IPS DF 6.9 (cell line): ENCODE measurements around the gene HLA-F.

Source experiments
- DNase-seq: peaks from one replicate; pipeline ENCODE4 v3.0.0-alpha.2; 2013; ENCODE audit warnings: low read depth, low spot score
- H3K27ac ChIP-seq: one replicate; pipeline ENCODE4 v1.5.1; 2013; ENCODE audit warnings: low read length, control low read depth
- H3K27me3 ChIP-seq: 2 replicates; pipeline ENCODE4 v1.6.1; 2013; ENCODE audit warnings: mild to moderate bottlenecking, low read length; ENCODE audit not compliant: control insufficient read depth, insufficient read depth
- H3K36me3 ChIP-seq: 2 replicates; pipeline ENCODE4 v1.6.1; 2013; ENCODE audit warnings: low read length; ENCODE audit not compliant: control insufficient read depth, insufficient read depth
- H3K4me1 ChIP-seq: 2 replicates; pipeline ENCODE4 v1.6.1; 2013; ENCODE audit warnings: low read length; ENCODE audit not compliant: control insufficient read depth, insufficient read depth
- H3K4me3 ChIP-seq: 2 replicates; pipeline ENCODE4 v1.5.1; 2013; ENCODE audit warnings: mild to moderate bottlenecking, low read length
- H3K9me3 ChIP-seq: 2 replicates; pipeline ENCODE4 v1.6.1; 2013; ENCODE audit warnings: low read length, inconsistent platforms; ENCODE audit not compliant: control insufficient read depth, insufficient read depth
- WGBS: extraction: QIAGEN DNeasy Blood & Tissue Kit; methylation state at CpG from one replicate; pipeline ENCODE4 v1.1.7; 2013; ENCODE audit warnings: mixed read lengths, missing lambda C conversion rate; ENCODE audit not compliant: insufficient read length, insufficient coverage; 5-methylcytosine and 5-hydroxymethylcytosine counted together

Gene HLA-F

GRCh38 chr6:29762781-29763214 lies 39.6 kb downstream of the HLA-F start:
- no peak for DNase-seq
- no peaks in the 10 kb centered on the region for H3K9me3 ChIP-seq
- WGBS, result no CpG with 5 or more reads among the region's 2 CpGs
- H3K36me3 ChIP-seq, result no peaks in the 10 kb centered on the region
- H3K27me3 ChIP-seq, result no peaks in the 10 kb centered on the region
- H3K4me3 ChIP-seq, result no peak overlapping the region
- no peak overlapping the region for H3K27ac ChIP-seq
- peaks cover 5% of the 10 kb centered on the region; the same call in 1 of the 2 replicates for H3K4me1 ChIP-seq

GRCh38 chr6:29763491-29764289 lies 40.5 kb downstream of the HLA-F start:
- no CpG with 5 or more reads among the region's 2 CpGs for WGBS
- H3K36me3 ChIP-seq, result no peaks in the 10 kb centered on the region
- H3K27me3 ChIP-seq, result no peaks in the 10 kb centered on the region
- no peak overlapping the region for H3K4me3 ChIP-seq
- no peak overlapping the region for H3K27ac ChIP-seq
- DNase-seq, result no peak
- H3K9me3 ChIP-seq, result no peaks in the 10 kb centered on the region
- H3K4me1 ChIP-seq, result peaks cover 5% of the 10 kb centered on the region; the same call in 1 of the 2 replicates

- no peak overlapping the region for H3K4me3 ChIP-seq
- no peak for DNase-seq
- H3K36me3 ChIP-seq, result no peaks in the 10 kb centered on the region
- H3K4me1 ChIP-seq, result peaks cover 4% of the 10 kb centered on the region; the same call in 1 of the 2 replicates
- no peaks in the 10 kb centered on the region for H3K27me3 ChIP-seq
- no CpG with 5 or more reads among the region's 2 CpGs for WGBS
- no peak overlapping the region for H3K27ac ChIP-seq
- no peaks in the 10 kb centered on the region for H3K9me3 ChIP-seq
These were observed 41.4 kb downstream of the HLA-F start for GRCh38 chr6:29764422-29765196.

- DNase-seq, result no peak
- Histone ChIP-seq H3K27me3 (no peaks in the 10 kb centered on the region), H3K27ac (no peak overlapping the region), H3K9me3 (no peaks in the 10 kb centered on the region), H3K36me3 (no peaks in the 10 kb centered on the region), H3K4me1 (no peaks in the 10 kb centered on the region), H3K4me3 (no peak overlapping the region)
- no CpG with 5 or more reads among the region's 3 CpGs for WGBS
These were observed 46.1 kb downstream of the HLA-F start for GRCh38 chr6:29769336-29769735.

GRCh38 chr6:29770306-29770705 lies 47.1 kb downstream of the HLA-F start:
- H3K27ac ChIP-seq, result no peak overlapping the region
- H3K4me3 ChIP-seq, result no peak overlapping the region
- no peaks in the 10 kb centered on the region for H3K27me3 ChIP-seq
- DNase-seq, result no peak
- H3K4me1 ChIP-seq, result no peaks in the 10 kb centered on the region
- H3K9me3 ChIP-seq, result no peaks in the 10 kb centered on the region
- WGBS, result no CpG with 5 or more reads among the region's 2 CpGs
- H3K36me3 ChIP-seq, result no peaks in the 10 kb centered on the region

GRCh38 chr6:29776684-29777083 lies 53.5 kb downstream of the HLA-F start:
- H3K27me3 ChIP-seq, result no peaks in the 10 kb centered on the region
- DNase-seq, result no peak
- no peaks in the 10 kb centered on the region for H3K9me3 ChIP-seq
- no CpG with 5 or more reads among the region's 2 CpGs for WGBS
- H3K4me1 ChIP-seq, result no peaks in the 10 kb centered on the region; the same call in 1 of the 2 replicates
- no peaks in the 10 kb centered on the region for H3K36me3 ChIP-seq
- no peak overlapping the region for H3K27ac ChIP-seq
- H3K4me3 ChIP-seq, result no peak overlapping the region
